HT-29 (cell line): ENCODE data around the gene EGFR. TPM values are rescaled to one million over a fixed set of nuclear protein-coding genes. Genes with fewer than 3 reads are reported as not detected.
"Not testable (repeated sequence)": the region's sequence is repeated elsewhere in the genome, so short reads cannot be mapped to it uniquely, and the experiment has no call there.

Source experiments
- DNase-seq: peaks from one replicate; pipeline ENCODE4 v3.0.0-alpha.2; 2015; ENCODE audit warnings: low spot score
- total RNA-seq: library from RNA; depleted of rRNA; stranded (reverse); fragments of >200 nt; shearing (Covaris generic); gene quantifications from 2 replicates; pipeline ENCODE4 v1.2.3, GENCODE V29; 2014

Gene EGFR
- total RNA-seq, 1 experiment from 2014 or later, result 28.1 TPM

DNA sequence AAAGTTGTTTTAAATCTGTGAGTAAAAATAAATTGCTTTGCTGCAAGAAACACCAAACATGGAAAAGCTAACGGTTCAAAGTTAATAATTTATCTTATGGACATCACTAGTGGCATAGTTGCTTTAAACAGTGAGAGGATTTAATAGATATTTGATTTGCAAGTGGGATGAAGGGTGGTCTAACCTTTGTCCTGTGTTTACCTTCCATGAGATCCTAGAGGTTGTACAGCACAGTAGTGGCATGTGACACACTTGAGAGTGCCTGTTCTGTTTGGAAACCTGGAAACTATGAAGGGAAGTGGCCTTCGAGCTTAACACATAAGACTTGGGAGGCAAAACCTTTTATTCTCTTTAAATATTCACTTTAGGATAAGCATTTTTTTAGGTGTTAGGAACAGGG lies 16.0 kb downstream of the EGFR start:
- no peak for DNase-seq

DNA sequence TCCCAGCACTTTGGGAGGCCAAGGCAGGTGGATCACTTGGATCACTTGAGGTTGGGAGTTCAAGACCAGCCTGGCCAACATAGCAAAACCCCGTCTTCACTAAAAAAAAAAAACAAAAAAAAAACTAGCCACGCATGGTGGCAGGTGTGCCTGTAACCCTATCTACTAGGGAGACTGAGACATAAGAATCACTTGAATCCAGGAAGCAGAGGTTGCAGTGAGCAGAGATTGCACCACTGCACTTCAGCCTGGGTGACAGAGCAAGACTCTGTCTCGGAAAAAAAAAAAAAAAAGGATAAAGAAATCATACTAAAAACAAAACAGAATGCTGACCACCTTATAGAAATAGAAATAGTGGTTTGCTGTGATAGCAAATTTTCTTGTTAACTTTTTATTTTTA lies 16.6 kb downstream of the EGFR start:
- DNase-seq, result not testable (repeated sequence)

DNA sequence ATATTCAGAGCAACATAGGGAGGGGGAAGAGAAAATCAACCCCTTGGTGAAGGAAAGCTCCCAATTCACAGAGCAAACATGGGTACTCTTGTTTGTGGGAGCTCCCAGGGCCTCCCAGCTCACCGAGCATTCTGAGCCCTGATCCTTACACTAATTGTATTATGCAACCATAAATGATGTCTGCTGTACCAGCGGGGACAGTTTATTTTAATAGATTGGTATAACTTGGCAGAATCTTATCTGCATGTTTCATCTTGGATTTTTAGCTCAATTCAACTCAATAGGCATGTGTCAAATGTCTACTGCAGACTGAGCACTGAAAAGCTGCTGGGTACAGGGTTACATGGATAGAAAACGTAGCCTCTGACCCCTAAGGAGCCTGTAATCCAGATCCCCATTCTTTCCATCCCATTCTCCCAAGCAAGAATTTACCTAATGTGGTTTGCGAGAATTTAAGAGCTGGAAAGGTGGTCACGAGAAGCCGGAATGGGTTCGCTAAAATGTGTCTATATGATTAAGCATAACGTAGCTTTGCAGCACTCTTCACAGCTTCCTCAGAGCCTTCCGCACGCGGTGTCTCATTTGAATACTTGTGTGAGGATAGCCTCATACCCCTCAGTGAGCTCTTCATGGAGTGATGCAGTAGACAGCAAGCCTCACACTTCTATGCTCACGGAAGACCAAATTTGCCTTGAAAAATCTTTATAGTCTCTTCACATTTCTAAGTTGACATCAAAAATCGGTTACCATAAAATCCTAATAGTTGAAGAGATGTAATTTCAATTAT lies 18.3 kb downstream of the EGFR start:
- no peak for DNase-seq

DNA sequence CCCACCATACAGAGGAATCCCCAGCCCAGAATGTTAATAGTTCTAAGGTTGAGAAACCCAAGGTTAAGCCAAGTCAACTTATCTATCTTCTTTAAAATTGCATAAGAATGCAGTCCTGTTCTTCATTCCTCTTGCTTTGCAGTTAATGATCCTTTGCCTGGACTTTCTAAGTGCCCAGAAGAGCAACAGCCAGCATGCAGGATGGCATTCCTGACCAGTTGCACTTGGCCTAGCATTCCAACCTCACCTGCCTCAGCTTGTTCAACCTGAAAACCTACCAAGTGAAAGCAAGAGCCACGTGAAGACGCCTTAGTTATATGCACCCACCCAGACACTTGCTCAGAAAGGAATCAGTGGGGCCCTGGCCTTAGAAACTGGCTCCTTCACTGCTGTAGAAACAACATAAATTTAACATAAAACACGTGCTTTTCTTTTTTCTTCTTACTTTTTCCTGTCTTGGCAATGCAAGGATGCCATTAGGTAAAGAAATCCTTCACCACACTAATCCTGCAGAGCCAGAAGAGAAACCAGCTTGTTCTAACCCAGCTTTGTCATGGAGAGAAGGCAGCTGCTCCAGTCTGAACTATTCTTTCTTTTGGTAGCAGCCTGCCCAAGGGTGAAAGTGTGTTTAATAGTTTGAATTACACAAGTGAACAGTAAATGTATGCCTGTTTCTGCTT lies 25.0 kb downstream of the EGFR start:
- no peak for DNase-seq

DNA sequence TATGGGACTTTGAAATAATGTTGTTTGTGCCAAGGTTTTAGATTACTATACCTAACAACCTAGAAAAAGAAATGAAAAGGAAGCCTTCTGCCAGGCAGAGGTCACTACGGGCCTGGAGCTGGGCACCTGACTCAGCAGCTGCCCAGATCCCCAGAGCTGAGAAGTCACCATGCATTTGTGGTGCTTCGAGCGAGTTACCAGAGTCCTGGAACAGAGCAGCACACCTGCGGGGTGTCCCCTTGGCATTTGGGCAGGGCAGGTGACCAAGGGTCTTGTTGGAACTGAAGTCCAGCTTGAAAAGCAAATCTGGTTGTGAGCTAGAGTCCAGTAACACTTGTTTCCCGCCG lies 25.5 kb downstream of the EGFR start:
- DNase-seq, result no peak

DNA sequence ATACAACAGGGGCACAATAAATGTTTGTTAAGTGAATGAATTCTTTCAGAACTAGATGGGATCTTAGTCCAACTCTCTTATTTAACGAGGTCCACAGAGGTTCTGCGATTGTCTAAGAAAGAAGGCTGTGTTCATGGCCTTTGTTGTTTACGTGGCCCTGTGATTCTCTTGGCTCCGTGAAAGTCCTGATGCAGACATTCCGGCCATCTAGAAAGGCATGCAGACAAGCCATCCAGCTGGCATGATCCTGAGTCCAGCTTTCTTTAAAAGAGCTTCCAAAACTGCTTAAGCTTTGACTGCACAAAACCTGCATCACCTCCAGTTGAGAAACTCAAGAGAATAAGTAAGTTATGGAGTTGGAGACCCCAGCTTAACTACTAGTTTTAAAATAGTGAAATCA lies 26.0 kb downstream of the EGFR start:
- no peak for DNase-seq

DNA sequence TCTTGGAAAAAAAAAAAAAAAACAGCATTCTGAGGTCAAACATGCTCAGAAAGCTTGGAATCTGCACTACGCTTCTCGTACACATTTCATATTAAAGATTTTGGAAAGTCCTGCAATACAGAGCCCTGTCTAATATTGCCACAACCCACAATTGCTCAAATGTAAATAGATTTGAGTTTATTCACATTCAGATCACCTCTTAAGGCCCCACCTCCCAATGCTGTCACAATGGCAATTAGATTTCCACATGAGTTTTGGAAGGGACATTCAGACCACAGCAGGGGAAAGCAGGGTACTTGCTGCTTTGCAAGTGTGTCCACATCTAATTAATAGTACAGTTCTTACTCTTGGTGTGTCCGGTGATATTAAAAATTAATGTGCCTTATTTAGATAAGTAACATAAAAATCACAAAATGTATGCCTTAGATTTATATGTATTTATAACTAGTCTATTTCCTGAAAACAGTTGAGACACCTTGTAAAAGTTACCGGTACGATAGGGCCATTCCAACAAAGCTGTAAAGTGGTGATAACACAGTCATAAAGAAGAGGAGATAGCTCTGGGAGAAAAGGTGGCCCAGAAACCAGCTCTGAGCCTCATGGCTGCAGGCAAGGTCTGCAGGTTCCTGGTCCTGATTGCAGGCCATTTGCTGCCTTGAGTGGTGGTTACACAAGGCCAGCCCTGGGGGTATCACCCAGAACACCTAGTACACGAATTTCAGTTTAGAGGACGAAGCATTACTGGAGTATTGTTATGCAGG lies 27.9 kb downstream of the EGFR start:
- no peak for DNase-seq

DNA sequence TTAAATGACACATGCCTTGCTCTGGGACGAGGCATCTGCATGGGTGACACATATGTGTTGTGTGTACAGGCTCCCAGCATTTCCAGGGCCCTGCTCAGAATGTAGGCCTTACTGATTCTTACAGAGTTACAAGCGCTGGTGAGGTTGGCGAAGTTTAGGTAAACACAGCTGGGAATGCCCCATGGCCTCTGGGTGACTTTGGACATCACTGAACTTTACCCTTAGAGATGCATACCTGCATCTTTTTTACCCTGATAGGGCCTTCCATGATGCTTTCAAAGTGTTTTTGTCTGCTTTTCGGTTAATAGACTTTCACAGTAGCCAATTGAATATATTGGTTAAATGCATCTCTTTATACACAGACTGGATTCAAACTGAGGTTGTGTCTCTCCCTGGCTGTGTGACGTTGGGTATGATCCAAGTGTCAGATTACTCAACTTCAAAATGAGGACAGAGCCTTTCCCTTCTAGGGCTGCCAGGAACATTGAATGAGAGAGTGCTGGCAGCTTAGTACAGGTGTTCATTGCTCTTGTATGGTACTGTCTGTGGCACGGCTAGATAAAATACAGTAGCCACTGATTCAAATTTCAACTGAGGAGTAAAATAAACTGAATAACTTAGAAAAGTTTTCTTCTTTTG lies 29.5 kb downstream of the EGFR start:
- DNase-seq, result no peak

DNA sequence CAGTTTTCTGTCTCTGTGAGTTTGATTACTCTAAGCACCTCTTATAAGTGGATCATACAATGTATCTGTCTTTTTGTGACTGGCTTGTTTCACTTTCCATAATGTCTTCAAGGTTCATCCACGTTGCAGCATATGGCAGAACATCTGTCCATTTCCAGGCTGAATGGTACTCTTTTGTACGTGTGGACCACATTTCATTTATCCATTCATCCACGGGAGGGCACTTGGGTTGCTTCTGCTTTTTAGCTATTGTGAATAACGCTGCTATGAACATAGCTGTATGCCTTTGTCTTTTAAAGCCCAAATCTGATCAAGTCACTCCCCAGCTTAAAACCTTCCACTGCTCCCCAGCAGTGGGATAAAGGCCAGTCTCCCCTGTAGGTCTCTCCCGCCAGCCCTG lies 31.5 kb downstream of the EGFR start:
- DNase-seq, result no peak

DNA sequence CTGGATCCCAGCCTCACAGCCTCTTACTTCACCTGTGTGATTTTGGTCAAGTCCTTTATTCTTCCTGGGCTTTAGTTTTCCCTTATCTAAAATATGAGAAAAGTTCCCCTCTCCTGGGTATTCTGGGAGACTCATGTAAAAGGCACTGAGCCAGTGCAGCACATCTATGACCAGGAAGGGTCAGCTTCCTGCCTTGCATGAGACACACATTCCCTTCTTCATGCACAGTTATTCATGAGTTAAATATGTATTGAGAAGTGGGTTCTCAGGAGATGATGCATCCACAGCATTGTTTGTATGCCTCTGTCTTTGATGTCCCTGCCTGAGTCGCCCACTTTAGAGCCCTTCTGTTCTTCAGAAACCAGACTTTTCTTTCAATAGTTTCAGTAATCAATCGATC lies 33.3 kb downstream of the EGFR start:
- no peak for DNase-seq

DNA sequence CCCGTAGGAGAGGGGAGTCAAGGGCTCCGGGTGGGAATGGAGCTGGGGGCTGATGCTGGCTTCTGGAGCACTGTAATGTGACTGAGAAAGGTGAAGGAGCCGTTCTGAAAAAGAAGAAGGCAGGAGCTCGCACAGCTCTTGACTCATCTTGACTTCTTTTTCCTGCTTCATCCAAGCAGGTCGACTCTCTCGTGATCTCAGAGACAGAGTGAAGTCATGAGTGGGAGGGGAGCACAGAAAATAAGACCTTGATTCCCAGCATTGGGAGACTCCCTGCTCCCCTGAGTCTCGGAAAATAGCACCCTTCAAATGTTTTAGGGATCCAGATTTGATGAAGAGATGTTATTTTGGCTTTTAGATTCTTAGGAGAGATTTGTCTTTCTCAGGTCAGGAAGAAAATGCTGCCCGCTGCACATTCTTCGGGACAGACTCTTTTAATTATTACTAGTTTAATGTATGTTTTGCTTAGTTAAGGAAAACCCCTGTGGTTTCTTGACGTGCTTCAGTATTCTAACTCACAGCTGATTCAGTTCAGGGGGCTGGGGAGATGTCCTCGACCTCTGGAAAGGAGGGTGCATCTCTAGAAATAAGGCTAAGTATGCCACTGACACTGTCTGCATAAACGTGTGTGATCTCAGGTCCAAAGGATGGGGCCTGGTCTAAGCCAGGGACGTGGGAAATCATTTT lies 34.1 kb downstream of the EGFR start:
- DNase-seq, result no peak

DNA sequence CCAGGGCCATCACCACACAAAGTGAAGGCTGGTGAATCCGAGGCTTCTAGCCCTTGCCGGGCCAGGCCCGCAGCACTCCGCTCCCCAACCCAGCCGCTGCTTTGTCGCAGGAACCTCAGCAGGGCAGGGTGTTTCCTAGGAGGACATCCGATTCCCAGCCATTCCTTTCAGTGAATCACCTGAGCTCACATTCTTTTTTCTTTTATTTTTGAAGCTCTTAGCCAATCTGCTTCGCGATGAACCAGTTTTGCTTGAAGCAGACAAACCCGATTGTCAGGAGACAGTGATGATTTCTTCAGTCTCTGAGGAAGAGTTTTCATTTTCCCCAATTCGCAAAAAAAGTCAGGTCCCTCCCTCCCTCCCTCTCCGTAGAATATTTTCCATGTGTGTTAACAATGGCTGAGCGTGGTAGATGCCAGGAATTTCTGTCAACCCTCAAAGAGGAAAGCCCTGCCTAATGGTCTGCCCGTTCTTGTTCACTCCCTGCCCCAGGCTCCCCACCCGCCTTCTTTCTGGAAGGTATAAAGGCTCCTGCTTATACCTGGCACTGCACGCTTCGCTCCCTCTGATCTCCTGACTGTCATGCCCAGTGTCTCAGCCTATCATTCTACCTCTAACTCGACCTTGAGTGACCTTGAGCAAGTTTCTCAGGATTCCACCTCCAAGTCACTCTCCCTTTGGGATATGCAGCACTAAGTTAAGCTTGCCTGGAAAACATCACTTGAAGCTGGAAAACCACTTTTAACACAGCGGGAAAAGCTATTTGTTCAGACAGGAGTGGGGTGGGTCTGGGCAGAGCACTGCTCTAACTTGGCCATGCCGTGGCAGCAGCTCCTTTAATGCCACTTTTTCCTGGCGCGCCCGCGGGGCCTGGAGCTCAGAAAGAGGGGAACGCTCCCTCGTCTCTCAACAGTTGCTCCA lies 35.1 kb downstream of the EGFR start:
- no peak for DNase-seq

DNA sequence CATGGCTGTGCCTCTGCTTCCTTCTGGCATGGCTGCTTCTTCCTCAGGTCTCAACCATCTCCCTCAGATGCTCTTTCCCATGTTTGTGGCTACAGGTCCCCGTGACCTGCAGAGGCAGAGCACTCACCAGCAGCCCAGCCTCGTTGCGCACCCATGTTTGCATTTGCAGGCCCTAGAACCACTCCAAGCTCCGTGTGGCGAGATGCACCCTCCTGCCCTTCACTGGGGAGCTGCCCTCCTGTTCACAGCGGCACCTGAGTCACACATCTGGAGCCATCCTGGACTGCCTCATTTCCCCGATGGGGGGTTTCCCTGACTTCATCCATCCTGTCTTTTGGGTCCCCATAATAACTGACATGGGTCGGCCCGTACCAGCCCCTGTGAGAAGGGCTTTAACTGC lies 35.9 kb downstream of the EGFR start:
- no peak for DNase-seq

DNA sequence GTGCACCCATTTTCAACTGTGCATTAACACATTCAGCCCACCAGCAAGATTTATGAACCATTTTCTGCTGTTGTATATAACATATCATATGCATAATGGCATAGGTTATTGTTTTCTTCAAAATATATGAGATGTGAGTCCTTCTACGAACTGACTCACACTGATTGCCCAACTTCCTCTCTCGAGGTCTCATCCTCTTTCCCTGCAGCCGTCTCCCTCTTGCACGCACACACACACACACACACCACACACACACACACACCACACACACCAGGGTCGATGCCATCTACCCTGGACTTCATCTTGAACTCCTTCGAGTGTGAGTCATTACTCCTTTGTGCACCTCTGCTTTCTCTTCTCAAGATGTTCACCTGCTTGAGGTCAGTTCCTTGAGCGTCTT lies 36.7 kb downstream of the EGFR start:
- DNase-seq, result no peak

DNA sequence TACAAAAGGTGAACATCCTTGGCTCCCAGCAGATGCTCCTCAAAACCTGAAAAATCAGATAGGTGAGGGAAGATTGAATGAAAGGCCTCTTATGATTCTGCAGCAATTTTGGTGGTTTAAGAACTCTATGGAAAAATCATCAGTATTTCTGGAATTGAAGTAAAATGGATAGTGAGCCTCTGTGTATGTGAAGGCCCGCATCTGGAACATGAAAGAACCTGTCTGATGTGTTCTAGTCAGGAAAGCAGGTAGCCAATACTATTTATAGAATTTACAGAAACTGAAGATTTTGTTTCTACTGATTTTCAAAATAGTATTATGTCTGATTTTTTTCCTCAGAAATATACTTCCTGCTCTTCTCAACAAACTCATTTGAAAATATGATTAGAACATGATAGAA lies 37.3 kb downstream of the EGFR start:
- no peak for DNase-seq

DNA sequence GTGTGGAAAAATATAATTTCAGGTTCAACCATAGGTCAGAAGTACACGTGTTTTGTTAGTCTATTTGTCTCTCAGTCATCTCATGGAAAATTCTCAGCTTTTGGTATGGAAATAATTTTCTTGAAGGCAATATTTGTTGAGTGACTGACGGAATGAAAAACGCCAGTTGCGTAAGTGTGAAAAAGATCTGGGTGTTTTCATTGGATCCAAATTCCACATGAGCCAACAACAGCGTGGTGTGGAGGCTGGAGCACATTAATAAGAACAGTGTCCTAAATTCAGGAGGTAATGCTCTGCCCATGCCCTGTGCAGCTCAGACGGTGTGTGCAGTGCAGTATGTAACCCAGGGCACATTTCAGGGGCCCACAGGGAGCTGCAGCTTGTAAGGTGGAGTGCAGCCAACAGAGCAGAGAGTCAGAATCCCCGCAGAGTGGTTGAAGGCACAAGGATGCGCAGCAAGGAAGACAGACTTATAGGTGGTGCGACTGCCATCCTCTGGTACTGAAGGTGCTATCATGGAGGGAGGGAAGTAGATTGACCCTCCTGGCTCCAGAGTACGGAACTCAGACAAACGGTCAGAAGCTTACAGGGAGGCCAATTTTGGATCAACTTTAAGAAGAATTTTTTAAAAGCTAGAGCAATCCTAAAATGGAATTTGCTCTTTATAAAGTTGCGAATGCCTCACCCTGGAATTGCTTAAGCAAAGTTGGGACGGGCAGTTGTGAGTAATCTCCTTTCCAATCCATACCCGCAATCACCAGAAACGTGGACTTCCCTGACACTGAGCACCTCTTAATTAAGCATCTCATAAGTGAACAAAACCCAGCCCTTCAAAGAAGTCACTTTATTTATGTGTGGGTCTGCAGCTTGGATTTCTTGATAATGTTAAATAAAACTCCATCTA lies 38.0 kb downstream of the EGFR start:
- DNase-seq, result no peak

DNA sequence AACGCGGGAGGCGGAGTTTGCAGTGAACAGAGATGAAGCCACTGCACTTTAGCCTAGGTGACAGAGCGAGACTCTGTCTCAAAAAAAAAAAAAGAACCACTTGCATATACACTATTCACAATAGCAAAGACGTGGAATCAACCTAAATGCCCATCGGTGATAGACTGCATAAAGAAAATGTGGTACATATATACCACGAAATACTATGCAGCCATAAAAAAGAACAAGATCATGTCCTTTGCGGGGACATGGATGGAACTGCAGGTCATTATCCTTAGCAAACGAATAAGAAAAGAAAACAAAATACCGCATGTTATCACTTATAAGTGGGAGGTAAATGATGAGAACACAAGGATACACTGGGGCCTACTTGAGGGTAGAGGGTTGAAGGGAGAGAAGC lies 39.5 kb downstream of the EGFR start:
- DNase-seq, result no peak

DNA sequence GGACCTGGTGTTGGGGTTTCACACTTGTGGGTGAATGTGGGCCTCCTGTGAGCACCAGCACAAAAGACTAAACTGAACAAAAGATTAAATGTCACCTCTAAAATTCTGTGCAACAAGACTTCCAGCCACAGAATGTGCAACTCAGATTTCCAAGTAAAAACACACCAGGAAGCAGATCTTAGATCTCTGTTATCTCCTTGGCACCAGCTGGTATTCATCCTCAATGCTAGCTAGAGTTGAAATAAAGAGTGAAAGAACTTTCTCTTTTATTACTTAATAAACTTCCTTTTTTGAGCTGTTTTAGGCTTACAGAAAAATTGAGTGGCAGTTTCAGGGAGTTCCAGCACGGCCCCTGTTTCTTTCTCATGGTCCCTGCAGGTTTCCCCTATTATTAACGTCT lies 40.2 kb downstream of the EGFR start:
- DNase-seq, result no peak

DNA sequence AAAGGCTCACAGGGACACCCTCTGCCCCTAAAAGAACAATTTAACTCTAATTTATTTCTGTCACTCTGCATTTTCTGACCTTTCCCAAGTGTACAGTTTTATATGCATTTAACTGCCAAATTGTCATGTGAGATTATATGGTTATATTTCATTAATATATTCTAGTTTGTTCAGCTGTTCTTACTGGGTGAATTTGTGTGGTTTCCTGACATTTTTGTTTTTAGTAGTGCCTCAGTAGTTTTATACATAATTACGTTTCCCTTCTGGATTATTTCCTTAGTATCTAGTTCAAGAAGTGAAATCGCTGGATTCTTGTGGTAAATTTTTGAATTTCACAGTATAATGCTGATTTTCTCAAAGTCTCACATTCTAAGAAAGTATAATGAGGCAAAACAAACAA lies 41.3 kb downstream of the EGFR start:
- no peak for DNase-seq

DNA sequence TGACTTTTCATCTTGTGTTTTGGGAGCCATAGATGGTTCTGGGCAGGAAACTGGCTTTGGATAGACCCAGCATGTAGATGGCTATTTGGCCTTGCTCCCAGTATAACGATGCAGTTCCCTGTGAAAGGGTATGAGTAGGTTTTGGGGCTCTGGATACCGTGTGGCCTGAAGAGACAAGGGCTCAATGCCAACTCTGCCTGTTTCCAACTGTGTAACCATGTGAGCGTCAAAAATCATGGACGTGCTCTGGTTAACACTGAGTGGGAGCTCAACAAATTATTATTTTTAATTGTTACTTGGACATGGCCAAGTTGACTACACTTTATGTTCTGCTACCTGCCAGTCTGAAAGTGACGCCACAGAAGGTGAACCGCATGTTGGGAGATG lies 41.8 kb downstream of the EGFR start:
- DNase-seq, result no peak
